HG03103 (cell line): Measurements from ENCODE around the gene IRF2BP2.

ENCODE experiments used
- ATAC-seq: cut with Tn5 transposase; IDR thresholded peaks from one replicate; pipeline ENCODE4 v1.9.1; 2021; ENCODE audit warnings: low read depth; ENCODE audit not compliant: unreplicated experiment

IRF2BP2 gene

DNA sequence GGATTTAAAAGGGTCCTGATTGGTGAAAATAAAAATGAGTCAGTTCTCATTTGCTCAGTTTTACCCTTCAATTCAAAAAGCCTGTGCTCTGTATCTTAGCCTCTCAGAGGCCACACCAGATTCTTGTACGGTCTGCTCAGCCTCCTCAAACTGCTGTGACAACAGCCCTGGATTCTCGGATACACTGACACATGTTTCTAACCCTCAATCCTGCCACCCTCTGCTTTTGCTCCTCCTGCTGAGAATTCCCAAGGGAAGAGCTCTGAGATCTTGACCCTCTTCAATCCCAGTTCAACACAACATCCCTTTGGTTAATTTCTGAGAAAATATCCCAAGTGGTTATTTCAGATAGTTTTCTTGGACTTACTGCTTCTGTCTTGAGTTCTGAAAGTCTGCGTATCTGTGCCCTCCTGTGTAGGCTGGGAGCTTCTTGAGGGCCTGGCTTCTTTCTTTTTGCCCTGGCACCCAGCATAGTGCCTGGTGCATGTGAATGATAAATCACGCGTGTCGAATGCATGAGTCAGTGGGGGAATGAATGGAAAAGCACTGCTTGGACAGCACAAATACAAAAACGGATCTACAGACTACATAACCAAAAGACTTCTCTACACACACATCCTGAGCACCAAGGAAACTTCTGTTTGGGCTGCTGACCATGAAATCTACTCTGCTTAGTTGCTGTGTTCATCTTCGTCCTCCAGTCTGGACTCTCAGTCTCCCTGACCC, 24.5 kb downstream of the IRF2BP2 start:
- no peak for ATAC-seq

- no peak for ATAC-seq
Observed at GRCh38 chr1:234584926-234585325, 25.1 kb downstream of the IRF2BP2 start.

DNA sequence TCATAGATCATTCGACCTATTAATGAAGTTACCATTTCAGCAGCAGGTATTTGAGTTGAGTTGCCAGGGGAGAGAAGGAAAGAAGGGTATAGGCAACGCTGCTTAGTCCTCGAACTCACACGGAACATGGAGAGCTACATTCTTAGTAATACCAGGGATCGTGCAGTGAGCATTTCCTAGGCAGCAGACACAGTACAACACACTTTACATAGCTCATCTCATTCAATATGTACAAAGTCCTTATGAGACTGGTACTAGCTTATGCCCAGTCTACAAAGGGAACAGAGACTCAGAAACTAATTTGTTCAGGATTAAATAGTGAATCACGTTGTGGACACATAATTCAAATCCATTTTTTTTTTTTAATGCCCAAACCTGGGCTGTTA, 25.6 kb downstream of the IRF2BP2 start:
- no peak for ATAC-seq

GRCh38 chr1:234583755-234584419, 26.1 kb downstream of the IRF2BP2 start:
- no peak for ATAC-seq

GRCh38 chr1:234582681-234583301, 27.2 kb downstream of the IRF2BP2 start:
- no peak for ATAC-seq

DNA sequence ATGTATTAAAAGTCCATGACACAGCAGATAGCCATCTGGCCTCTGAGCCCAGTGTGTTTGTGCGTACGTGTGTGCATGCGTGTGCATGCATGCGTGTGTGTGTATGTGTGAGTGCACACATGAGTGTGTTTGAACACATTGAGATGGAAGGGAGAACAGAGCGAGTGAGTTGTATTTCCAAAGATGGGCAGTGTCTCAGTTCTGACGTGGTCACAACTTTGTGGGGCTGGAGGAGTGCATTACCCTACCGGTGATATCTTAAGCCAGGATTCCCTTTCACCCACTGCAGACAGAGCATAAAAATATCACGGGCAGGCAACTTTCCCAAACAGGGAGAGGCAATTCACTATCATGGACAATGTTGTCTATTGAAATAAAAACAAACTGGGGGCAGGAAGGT, 27.8 kb downstream of the IRF2BP2 start:
- no peak for ATAC-seq

- ATAC-seq: no peak
Observed at GRCh38 chr1:234581063-234581714, 28.8 kb downstream of the IRF2BP2 start.

GRCh38 chr1:234579967-234580366, 30.0 kb downstream of the IRF2BP2 start:
- ATAC-seq: no peak

- ATAC-seq: no peak
Observed at GRCh38 chr1:234578735-234579134, 31.2 kb downstream of the IRF2BP2 start.

GRCh38 chr1:234578087-234578486, 31.9 kb downstream of the IRF2BP2 start:
- ATAC-seq: no peak

GRCh38 chr1:234573711-234574299, 36.2 kb downstream of the IRF2BP2 start:
- ATAC-seq: no peak

- ATAC-seq: no peak
Observed at GRCh38 chr1:234572966-234573365, 37.0 kb downstream of the IRF2BP2 start.

- no peak for ATAC-seq
Observed at GRCh38 chr1:234571702-234572101, 38.3 kb downstream of the IRF2BP2 start.

- no peak for ATAC-seq
Observed at GRCh38 chr1:234570329-234571120, 39.5 kb downstream of the IRF2BP2 start.

DNA sequence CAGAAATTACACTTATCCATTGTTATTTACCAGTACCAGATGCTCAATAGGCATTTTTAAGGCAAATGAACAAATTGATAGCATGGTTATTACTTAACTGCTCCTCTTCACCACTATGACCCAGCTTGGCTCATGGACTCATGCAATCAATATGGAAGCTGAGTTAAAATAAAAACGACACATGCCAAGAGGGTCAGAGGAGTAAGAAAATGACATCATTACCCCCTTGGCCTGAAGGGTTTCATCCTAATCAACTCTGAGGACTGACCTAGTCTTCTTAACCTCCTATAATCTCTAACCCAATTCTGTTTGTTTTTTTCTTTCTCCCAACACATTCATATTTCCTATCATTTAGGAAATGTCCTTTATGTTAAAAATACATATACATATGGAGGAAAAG, 41.6 kb downstream of the IRF2BP2 start:
- ATAC-seq: no peak

DNA sequence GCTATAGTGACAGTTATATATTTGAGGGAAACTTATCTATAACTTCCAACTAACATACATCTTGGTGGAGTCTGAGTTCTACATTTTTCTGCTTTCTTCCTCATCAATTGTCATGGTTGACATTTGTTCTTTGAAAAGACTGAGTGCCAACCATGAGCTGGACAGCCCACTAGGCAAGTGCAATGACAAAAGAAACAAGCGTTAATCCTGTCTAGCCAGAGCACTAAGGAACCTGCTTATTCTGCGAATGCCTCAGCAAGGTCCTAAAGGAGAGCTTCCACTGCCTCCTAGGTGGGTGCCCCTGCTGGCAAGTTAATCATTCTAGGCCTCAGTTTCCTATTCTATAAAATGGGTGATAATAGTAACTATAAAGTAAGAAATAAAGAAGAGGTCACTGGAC, 44.8 kb downstream of the IRF2BP2 start:
- ATAC-seq: no peak

DNA sequence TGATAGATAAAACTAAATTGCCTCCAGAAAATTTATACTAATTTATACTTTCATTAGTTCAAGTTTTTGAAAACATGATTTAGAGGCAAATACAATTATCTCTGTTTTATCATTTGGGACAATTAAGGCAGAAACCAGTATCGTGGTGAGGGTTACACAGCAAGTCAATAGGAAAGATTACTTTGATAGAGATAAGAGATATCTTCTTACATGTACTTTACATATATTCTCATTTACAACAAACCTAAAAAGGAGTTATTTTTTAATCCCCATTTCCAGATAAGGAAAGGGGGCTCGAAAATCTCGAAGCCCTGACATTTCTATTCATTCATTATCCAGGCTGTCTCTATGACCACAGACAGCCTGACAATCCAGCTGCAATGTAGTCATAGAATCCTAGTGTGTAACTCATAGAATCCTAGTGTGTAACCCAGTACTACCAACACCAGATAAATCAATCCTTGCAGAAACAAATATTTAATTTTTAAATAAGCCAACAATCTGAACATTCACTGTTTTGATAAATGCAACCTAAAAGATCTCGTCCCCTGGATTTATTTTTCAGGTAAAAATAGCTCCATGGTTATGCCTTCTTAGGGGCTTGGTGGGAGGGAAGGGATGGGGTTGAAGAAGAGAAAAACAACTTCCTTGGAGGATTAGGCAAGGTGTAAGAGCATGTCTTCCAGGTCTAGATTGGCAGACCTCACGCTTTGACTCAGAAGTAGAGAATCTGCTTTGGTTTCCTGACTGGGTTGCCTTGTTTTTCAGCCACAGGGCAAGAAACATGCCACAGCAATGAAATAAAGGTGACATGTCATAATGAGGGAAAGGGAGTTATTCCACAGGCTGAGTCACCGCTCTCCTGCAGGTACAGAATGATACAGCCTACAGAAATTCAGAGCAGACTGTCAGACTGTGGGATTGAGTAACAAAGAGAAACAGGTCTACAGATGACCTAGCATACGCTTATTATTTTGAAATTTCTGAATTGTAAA, 45.6 kb downstream of the IRF2BP2 start:
- no peak for ATAC-seq

GRCh38 chr1:234562334-234562733, 47.6 kb downstream of the IRF2BP2 start:
- ATAC-seq: no peak

DNA sequence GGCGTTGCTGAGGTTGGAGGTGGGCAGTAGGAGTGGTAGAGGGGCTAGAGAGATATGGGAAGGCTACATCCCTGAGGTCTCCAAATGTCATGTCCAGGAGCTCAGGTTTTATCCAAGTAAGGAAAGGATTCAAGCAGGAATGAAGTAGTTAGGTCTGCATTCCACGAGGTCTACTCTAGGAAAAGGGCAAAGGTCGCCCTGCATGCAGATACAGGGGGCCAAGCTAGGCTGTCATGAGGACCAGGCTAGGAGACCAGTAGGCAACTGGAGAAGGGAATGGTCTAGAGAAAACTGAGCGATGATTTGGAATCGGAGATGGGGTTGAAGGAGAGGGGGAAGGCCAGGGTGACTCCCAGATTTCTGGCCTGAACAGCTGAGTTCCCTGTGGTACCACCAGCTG, 48.7 kb downstream of the IRF2BP2 start:
- ATAC-seq: no peak
